Tibial nerve (tissue), 4 donors: Measurements from ENCODE around the gene SYPL1. TPM values are rescaled to one million over a fixed set of nuclear protein-coding genes. Genes with fewer than 3 reads are reported as not detected.

Source experiments
- DNase-seq, 2 donors: peaks; one replicate each; pipeline ENCODE4 v3.0.0-alpha.2; 2019; ENCODE audit warnings: low spot score in 2 of 2
- H3K27ac ChIP-seq, 4 donors: fragments of 200-600 bp; sonication (generic) in 3 of 4; one replicate each; pipeline ENCODE4 v1.5.1; 2017 to 2019; ENCODE audit warnings: mild to moderate bottlenecking in 1 of 4
- H3K27me3 ChIP-seq, 2 donors: fragments of 200-600 bp; sonication (generic) in 1 of 2; one replicate each; pipeline versions ENCODE4 v1.5.1 to v1.6.0; 2017 to 2019
- H3K36me3 ChIP-seq, 3 donors: fragments of 200-600 bp; sonication (generic); one replicate each; pipeline ENCODE4 v1.5.1; 2018 to 2019
- H3K4me1 ChIP-seq, 4 donors: fragments of 200-600 bp; sonication (generic) in 3 of 4; one replicate each; pipeline ENCODE4 v1.5.1; 2017 to 2019
- H3K4me3 ChIP-seq, 4 donors: fragments of 200-600 bp; sonication (generic) in 3 of 4; one replicate each; pipeline ENCODE4 v1.5.1; 2017 to 2019; ENCODE audit warnings: mild to moderate bottlenecking in 1 of 4, moderate library complexity in 1 of 4
- H3K9me3 ChIP-seq, 4 donors: fragments of 200-600 bp; sonication (generic) in 3 of 4; one replicate each; pipeline ENCODE4 v1.5.1; 2017 to 2019
- CTCF ChIP-seq, 5 experiments: fragments of 200-600 bp in 3 of 5; fragments of 450-650 bp in 2 of 5; sonication (generic) in 3 of 5; IDR thresholded peaks; one replicate each; pipeline ENCODE4 v1.5.1; 2016 to 2019; ENCODE audit warnings: antibody characterized with exemption in 5 of 5, mild to moderate bottlenecking in 3 of 5, moderate library complexity in 2 of 5
- EP300 ChIP-seq, 2 donors: sonication (generic); formaldehyde crosslinking; IDR thresholded peaks; one replicate each; pipeline ENCODE4 v1.6.1; 2017; ENCODE audit warnings: antibody characterized with exemption in 2 of 2, mild to moderate bottlenecking in 1 of 2
- WGBS, 2 donors: methylation state at CpG; one replicate each; pipeline ENCODE4 v1.1.5; 2018; 5-methylcytosine and 5-hydroxymethylcytosine counted together
- total RNA-seq, 4 donors: library from RNA; depleted of rRNA; stranded (reverse); fragments of >200 nt; gene quantifications; one replicate each; pipeline ENCODE4 v1.1.0, GENCODE V29; 2016

Gene SYPL1
- total RNA-seq, 4 donors from 2014 or later, result 69.6 to 79.5 (median 71.5) TPM

GRCh38 chr7:106041140-106041717 is 70.9 kb downstream of the SYPL1 start:
- H3K4me3 ChIP-seq, result no peak overlapping the region
- H3K27me3 ChIP-seq, result no peaks in the 10 kb centered on the region
- no peak for DNase-seq
- TF ChIP-seq CTCF (IDR thresholded peaks at IDR 0.05) (peak; percentile 57 to 70 (median 62)), EP300 (IDR thresholded peaks at IDR 0.05) (no peak)
- no peaks in the 10 kb centered on the region for H3K9me3 ChIP-seq
- H3K27ac ChIP-seq, result no peak overlapping the region
- peaks cover 0 to 20% (median 4%) of the 10 kb centered on the region in 4 donors for H3K4me1 ChIP-seq
- H3K36me3 ChIP-seq, result no peaks in the 10 kb centered on the region
- WGBS, 2 donors, result 45 to 59% methylated on average over 6 of the region's 6 CpGs

Other genes with a start within 250 kb of the SYPL1 start
- gene ATXN7L1, start 235.7 kb downstream of the SYPL1 start, total RNA-seq, result 10 to 100 TPM; 14.6 to 22.5 (median 19.1) TPM
- gene CDHR3, start 149.0 kb downstream of the SYPL1 start, total RNA-seq, result 10 to 100 TPM in 2 of 4 donors, 1 to 10 TPM in 2; 6.1 to 18.2 (median 10.5) TPM
- 100 to 1,000 TPM in 1 of 4 donors, 10 to 100 TPM in 3; 69.1 to 270 (median 87.3) TPM for gene NAMPT, start 172.7 kb upstream of the SYPL1 start, total RNA-seq